SKM-1 (cell line): ENCODE data around the gene SNURF.
"Not testable (repeated sequence)": the region's sequence is repeated elsewhere in the genome, so short reads cannot be mapped to it uniquely, and the experiment has no call there.

ENCODE experiments used
- DNase-seq: peaks from one replicate; lab custom pipeline; 2025; ENCODE audit not compliant: unreplicated experiment; lab: John Stamatoyannopoulos, UW

SNURF gene, protein sequence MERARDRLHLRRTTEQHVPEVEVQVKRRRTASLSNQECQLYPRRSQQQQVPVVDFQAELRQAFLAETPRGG

DNA sequence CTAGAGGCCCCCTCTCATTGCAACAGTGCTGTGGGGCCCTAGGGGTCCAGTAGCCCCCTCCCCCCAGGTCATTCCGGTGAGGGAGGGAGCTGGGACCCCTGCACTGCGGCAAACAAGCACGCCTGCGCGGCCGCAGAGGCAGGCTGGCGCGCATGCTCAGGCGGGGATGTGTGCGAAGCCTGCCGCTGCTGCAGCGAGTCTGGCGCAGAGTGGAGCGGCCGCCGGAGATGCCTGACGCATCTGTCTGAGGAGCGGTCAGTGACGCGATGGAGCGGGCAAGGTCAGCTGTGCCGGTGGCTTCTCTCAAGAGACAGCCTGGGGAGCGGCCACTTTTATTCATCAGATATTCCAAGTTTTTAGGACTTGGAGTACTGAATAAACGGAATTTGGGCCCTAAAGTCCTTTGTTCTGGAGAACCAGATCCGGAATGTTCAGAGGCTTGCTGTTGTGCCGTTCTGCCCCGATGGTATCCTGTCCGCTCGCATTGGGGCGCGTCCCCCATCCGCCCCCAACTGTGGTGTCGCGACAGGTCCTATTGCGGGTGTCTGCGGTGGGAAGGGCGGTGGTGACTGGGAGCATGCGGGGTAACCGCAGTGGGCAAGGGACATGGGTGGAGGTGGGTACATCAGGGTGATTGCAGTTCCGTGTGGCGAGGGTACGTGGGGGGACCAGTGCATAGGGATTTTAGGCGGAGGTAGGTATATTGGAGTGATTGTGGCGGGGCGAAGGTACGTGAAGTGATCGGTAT is at the start of gene SNURF, which contains the start of gene SNRPN:
Gene SNURF (plus strand): TSS at position 205 of the 748 bp plus-strand sequence. CDS start 62 bp downstream, at position 267.
Gene SNRPN (plus strand): TSS at position 205 of the 748 bp plus-strand sequence. CDS start 19,467 bp downstream, outside the sequence.
- DNase-seq: no peak

DNA sequence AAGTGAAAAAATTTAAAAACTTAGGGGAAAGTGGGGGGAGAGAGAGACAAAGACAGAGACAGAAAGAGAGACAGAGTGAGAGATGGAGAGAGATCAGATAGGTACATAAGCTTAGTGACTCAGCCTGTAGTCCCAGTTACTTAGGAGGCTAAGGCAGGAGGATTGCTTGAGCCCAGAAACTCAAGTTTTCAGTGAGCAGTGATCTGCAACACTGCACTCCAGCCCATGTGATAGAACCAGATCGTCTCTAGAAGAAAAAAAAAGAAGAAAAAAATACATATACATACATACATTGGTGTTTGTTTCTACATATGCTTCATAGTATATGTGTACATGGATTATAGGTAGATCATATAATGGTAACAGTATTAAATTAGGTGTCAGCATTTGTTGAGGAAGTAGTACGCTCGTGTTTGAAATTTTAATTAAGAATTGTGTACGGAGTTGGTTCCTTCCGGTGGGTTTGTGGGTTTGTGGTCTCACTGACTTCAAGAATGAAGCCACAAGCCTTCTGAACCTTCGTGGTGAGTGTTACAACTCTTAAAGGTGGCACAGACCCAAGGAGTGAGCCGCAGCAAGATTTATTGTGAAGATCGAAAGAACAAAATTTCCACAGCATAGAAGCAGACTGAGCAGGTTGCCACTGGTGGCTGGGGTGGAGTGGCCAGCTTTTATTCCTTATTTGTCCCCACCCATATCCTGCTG is 38.3 kb upstream of the SNURF start:
- DNase-seq: no peak

DNA sequence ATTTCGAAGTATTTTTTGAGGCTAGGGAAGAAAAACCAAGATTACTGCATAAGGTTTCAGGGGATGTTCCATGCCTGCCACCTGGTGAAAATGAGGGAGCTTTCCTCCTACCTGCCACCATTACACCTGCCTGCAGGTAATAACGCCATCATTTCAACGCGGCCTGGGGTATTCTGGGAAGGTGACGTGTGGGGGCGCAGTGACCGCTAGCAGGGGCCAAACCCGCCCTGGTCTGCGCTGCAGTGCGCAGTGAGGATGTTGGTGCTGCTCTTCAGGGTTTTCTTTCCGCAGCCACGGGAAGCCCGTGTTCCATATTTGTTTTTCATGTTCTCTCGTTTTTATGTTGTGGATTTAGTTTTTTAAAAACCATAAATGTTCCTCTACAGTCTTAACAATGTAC is 37.4 kb upstream of the SNURF start:
- DNase-seq: no peak

- no peak for DNase-seq
These were observed 35.3 kb upstream of the SNURF start for GRCh38 chr15:24919446-24919845.

DNA sequence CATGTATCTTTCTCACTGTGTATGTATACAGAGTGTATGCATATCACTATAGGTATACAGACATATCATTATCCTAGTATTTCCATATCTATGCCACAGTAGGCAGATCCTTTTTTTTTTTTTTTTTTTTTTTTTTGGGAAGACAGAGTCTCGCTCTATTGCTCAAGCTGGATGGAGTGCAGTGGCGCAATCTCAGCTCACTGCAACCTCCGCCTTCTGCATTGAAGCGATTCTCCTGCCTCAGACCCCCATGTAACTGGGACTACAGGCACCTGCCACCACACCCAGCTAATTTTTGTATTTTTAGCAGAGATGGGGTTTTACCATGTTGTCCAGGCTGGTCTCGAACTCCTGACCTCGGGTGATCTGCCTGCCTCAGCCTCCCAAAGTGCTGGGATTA is 32.0 kb upstream of the SNURF start:
- not testable (repeated sequence) for DNase-seq

- DNase-seq: no peak
These were observed 30.6 kb upstream of the SNURF start for GRCh38 chr15:24924153-24924552.

DNA sequence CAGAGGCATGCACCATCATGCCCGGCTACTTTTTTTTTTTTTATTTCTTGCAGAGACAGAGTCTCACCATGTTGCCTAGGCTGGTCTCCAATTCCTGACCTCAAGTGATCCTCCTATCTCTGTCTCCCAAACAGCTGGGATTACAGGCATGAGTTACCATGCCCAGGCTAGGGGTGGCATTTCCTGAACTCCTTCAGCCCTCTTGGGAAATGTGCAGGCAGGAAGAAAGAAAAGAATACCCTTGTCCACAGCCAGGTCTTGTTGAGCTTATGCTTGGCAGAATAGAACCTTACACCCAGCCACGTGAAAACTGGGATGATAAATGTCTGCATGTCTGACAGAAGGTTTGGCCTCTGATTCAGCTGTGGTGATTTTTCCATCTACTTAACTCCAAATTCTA is 30.2 kb upstream of the SNURF start:
- DNase-seq: no peak

DNA sequence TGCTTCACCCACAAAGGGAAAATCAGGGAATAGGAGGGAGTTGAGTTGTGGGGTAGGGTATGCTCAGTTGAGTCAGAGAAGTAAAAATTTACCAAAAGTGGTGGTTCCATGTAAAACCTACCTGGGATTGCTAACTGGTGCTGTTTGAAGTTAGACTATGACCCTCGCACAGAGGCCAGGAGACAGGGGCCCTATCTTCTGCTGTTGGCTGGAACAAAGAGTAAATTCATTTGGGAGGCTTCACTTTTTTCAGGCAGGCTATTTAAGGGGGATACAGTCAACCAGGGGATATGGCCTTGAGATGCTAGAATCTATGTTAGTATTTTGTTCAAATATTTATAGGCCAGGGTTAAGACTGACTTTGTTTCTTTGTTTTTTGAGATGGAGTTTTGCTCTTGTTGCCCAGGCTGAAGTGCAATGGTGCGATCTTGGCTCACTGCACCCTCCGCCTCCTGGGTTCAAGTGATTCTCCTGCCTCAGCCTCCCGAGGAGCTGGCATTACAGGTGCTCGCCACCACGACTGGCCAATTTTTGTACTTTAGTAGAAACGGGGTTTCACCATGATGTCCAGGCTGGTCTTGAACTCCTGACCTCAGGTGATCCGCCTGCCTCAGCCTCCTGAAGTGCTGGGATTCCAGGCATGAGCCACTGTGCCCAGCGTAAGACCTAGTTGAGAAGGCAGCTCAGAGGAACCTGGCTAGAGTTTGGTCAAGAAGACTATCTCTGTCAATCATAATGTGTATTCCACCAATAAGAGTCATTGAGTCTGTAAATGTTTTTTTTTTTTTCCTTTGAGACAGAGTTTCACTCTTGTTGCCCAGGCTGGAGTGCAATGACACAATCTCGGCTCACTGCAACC is 22.7 kb upstream of the SNURF start:
- not testable (repeated sequence) for DNase-seq

DNA sequence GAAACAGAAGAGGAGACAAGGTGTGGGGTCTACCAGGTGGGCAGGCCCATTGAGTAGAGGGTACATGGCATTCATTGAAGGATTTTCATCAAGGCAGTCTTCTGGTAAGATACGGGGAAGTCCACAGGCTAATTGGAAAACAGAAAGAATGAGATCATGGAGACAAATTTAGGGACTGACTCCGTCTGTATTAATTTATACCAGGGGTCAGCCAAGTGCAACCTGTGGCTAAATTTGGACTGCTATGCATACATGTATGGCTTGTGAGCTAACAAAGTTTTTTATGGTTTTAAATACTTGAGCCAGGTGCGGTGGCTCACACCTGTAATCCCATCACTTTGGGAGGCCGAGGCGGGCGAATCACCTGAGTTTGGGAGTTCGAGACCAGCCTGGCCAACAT is 21.1 kb upstream of the SNURF start:
- DNase-seq: no peak

DNA sequence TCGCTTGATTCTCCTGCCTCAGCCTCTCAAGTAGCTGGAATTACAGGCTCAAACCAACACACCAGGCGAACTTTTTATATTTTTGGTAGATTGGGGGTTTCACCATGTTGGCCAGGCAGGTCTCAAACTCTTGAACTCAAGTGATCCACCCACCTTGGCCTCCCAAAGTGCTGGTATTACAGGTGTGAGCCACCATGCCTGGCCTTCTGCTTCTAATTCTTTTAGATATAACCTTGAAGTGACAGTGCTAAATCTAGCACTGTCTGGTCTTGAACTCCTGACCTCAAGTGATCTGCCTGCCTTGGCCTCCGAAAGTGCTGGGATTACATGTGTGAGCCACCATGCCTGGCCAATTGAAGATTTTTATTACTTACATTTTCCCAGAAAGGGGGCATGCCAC is 16.6 kb upstream of the SNURF start:
- not testable (repeated sequence) for DNase-seq

GRCh38 chr15:24940236-24940635 is 14.6 kb upstream of the SNURF start:
- no peak for DNase-seq

DNA sequence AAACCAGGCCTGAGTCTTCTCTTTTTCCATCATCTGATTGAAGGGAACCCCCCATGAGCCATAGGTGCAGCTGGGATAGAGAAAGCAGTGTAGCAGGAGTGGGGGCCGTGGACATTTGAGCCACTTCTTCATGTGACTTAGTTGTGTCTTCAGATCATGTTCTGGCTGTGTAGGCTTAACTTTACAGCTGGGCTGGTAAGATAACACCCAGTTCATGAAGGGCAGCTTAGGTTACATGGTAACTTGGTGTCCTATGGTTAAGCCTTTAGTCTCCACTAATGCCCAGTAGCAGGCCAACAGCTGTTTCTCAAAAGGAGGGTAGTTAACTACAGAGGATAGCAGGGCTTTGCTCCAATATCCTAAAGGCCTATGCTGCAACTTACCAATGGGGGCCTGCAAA is 11.4 kb upstream of the SNURF start:
- no peak for DNase-seq

DNA sequence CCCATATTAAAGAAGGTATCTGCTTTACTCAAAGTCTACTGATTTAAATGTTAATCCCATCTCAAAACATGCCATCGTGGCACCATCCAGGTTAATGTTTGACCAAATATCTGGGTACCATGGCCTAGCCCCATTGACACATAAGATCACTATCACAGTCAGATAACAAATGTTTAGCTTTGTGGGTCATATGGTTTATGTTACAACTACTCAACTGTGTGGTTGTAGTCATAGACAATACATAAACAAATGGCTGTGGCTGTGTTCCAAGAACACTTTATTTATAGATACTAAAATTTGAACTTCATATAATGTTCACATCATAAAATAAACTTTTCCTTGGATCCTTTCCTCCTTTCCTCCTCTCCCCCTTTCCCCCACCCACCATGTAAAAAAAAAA is 9.8 kb upstream of the SNURF start:
- no peak for DNase-seq

DNA sequence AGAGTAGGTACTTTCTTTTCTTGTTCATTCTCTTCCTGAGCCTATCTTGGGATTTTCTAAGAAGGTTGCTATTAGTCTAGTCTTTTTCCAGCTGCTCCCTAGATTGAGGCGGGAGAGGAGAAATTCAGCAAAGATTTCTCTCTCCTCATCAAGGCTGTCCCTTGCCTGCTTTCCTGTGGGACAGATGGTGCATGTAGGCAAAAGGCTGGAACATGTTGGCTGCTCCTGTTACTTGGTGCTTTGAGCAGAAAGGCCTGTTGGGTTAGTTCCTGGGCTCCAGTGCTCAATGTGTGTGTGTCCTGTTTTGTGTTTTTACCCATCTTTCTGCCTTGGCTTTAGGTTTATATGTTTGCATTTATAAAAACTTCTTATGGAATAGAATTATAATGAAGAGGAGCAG is 9.1 kb upstream of the SNURF start:
- no peak for DNase-seq

DNA sequence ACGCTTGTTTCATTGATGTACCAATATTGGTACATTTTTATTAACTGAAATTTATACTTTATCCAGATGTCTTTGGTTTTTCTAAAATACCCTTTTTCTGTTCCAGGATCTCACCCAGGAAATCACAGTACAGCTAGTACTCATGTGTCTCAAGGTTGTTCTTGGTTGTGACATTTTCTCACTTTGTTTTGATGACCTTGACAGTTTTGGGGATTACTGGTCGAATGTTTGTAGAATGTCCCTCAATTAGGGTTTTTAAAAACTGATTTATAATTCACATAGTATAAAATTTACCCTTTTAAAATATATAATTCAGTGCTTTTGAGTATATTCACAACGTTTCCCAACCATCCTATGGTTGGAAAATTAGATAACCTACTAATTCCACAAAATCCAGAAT is 6.3 kb upstream of the SNURF start:
- DNase-seq: no peak

GRCh38 chr15:24955531-24955921 is 739 bp downstream of the SNURF start:
- DNase-seq: no peak

DNA sequence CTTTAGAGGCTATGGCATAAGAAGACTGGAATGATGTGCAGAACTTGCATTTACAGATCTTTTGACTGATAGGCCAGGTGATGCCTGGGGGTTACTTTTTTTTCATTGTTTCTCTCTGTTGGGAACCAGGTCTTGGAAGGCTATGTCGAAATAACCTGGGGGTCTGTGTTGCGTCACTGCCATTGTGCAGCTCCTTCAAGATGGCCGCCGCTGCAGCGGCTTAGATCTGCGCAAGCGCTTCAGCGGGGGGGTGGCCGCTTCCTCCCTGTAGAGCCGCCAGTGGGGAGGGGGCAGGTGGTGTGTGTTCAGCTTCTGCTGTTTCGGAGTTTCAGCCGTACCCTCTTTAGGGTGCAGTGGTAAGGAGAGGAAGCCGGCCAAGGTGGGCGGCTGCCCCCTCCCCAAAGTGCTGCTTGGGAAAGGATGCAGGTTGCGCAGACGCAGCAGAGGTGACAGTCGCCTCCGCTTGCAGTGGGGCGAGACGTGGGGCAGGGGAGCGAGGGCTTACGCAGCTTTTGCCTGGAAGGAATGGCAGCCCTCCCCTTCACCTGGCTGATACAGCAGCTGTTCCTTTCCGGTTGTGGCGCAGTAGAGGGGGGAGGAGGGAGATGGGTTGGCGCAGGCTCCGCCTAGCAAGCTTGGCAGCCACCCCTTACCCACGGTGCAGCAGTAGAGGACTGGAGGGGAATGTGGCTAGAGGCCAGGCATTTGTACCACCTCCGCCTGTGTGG is 1.5 kb downstream of the SNURF start:
- no peak for DNase-seq

DNA sequence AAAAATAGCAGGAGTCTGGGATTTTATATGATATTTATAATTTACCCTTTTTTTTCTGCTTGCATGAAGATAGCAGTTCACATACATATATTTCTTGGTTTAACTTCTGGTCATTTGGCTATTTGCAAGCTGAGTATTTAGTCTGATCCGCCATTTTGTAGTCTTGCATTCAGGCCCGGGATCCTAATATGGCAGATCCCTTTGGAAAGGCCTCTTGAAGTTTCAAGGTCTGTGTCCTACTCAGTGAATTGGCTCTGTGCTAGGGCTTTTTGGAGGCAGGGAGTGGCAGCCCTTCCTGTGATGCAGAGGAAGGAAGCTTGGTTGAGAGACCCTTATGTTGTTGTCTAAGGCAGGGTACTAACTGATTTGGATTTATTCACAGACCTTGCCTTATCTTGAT is 2.9 kb downstream of the SNURF start:
- no peak for DNase-seq

GRCh38 chr15:24961967-24962366 is 7.2 kb downstream of the SNURF start:
- no peak for DNase-seq

- no peak for DNase-seq
These were observed 8.1 kb downstream of the SNURF start for GRCh38 chr15:24962880-24963279.
